WERI-Rb-1 (cell line): Measurements from ENCODE around the gene UNC5A.

ENCODE experiments used
- DNase-seq: peaks from one replicate; pipeline ENCODE4 v3.0.0-alpha.2; 2020
- H3K27ac ChIP-seq: fragments of 250-450 bp; sonication (Bioruptor Pico); 2 replicates; pipeline ENCODE4 v1.5.1; 2020; ENCODE audit warnings: mild to moderate bottlenecking, moderate library complexity
- H3K27me3 ChIP-seq: fragments of 250-450 bp; sonication (Bioruptor Pico); 2 replicates; pipeline ENCODE4 v1.5.1; 2021; ENCODE audit warnings: mild to moderate bottlenecking, low read depth, moderate library complexity; ENCODE audit not compliant: insufficient read depth, severe bottlenecking
- H3K36me3 ChIP-seq: fragments of 250-450 bp; sonication (Bioruptor Pico); 2 replicates; pipeline ENCODE4 v1.5.1; 2020; ENCODE audit warnings: mild to moderate bottlenecking, moderate library complexity
- H3K4me3 ChIP-seq: 2 replicates; pipeline ENCODE4 v1.5.1; 2011; ENCODE audit warnings: low read depth, mild to moderate bottlenecking, control low read depth, low read length
- H3K9me3 ChIP-seq: fragments of 250-450 bp; sonication (Bioruptor Pico); 2 replicates; pipeline ENCODE4 v1.5.1; 2021; ENCODE audit warnings: mild to moderate bottlenecking, moderate library complexity; ENCODE audit not compliant: severe bottlenecking
- TF ChIP-seq, protein P1 (sequence below): IDR thresholded peaks from 2 replicates; pipeline ENCODE4 v1.5.1; 2011; ENCODE audit warnings: low read depth, mild to moderate bottlenecking, control low read depth, inconsistent platforms, low read length

UNC5A gene

DNA sequence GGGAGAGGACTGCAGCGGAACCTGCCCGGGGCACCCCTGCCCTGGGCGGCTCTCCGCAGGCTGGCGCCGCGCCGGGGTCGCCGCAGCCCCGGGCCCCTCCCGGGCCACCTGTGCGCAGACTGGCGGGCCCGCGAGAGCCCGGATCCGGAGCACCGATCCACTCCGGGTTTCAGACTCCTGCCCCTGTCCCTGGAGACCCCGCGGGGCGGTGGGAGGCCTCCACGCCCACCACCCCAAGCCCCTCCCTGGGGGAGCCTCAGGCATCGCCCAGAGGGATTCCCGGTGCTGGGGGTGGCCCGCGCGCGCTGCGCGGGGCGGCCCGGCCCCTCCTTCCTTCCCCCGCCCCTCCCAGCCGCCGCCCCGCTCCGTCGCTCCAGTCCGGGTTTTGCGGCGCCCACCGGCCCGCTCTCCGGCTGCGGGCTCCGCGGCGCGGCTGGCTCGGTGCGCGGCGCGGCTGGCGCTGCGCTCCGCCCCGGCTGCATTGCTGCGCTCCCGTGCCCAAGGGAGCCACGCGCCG, at the start of gene UNC5A:
Gene UNC5A, plus strand, starts transcription at position 479 of the 517 bp plus-strand sequence. CDS start 192 bp downstream, outside the sequence.
- no peaks in the 10 kb centered on the region for H3K36me3 ChIP-seq
- no peaks in the 10 kb centered on the region for H3K27me3 ChIP-seq
- peak within 1 kb of the TSS; percentile 93 for H3K27ac ChIP-seq
- DNase-seq: peak; percentile 86
- TF ChIP-seq, protein P1, sequence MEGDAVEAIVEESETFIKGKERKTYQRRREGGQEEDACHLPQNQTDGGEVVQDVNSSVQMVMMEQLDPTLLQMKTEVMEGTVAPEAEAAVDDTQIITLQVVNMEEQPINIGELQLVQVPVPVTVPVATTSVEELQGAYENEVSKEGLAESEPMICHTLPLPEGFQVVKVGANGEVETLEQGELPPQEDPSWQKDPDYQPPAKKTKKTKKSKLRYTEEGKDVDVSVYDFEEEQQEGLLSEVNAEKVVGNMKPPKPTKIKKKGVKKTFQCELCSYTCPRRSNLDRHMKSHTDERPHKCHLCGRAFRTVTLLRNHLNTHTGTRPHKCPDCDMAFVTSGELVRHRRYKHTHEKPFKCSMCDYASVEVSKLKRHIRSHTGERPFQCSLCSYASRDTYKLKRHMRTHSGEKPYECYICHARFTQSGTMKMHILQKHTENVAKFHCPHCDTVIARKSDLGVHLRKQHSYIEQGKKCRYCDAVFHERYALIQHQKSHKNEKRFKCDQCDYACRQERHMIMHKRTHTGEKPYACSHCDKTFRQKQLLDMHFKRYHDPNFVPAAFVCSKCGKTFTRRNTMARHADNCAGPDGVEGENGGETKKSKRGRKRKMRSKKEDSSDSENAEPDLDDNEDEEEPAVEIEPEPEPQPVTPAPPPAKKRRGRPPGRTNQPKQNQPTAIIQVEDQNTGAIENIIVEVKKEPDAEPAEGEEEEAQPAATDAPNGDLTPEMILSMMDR: no peak
- no peaks in the 10 kb centered on the region for H3K9me3 ChIP-seq
- peak within 1 kb of the TSS; percentile 69 for H3K4me3 ChIP-seq

DNA sequence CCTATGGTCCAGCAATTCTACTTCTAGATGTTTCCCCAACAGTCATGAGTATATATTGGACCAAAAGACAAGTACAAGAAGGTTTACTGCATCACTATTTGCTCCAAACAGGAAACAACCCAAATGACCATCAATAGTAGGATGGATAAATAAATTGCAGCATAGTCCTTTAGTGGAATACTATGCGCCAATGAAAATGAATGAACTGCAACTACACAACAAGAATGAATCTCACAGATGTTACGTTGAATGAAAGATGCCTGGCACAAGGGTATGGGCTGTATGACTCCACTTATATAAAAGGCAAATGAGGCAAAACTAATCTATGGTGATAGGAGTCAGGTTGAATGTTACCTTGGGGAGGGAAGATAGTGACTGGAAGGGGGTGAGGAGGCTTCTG, 48.6 kb upstream of the UNC5A start:
- DNase-seq: no peak
- H3K36me3 ChIP-seq: no peaks in the 10 kb centered on the region
- no peaks in the 10 kb centered on the region for H3K9me3 ChIP-seq
- no peak overlapping the region for H3K27ac ChIP-seq
- no peak overlapping the region for H3K4me3 ChIP-seq
- TF ChIP-seq, protein P1: no peak
- H3K27me3 ChIP-seq: no peaks in the 10 kb centered on the region

DNA sequence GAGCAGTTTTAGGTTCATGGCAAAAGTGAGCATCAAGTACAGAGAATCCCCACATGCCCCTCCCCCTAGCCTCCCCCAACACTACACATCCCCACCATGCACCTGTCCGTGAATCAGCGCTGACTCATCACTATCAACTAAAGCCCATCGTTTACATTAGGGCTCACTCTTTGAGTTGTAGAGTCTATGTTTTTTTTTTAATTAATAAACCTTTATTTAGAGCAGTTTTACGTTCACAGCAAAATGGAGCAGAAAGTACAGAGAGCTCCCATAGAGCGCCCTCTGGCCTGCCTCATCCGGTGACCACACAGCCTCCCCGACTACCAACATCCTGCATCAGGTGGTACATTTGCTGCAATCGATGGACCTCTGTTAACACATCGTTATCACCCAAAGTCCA, 47.9 kb upstream of the UNC5A start:
- no peak overlapping the region for H3K27ac ChIP-seq
- H3K27me3 ChIP-seq: no peaks in the 10 kb centered on the region

DNA sequence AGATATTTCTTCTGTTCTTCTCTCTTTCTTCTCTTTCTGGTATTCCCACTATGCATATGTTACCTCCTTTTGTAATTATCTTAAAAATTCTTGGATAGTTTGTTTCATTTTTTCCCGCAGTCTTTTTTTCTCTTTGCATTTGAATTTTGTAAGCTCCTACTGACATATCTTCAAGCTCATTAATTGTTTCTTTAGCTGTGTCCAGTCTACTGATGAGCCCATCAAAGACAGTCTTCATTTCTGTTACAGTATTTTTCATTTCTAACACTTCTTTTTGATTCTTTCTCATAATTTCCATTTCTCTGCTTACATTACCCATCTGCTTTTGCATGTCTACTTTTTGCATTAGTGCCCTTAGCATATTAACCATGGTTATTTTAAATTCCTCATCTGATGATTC, 44.7 kb upstream of the UNC5A start:
- no peaks in the 10 kb centered on the region for H3K36me3 ChIP-seq
- H3K27me3 ChIP-seq: no peaks in the 10 kb centered on the region
- no peak overlapping the region for H3K4me3 ChIP-seq
- no peak for DNase-seq
- H3K9me3 ChIP-seq: no peaks in the 10 kb centered on the region
- no peak overlapping the region for H3K27ac ChIP-seq
- TF ChIP-seq, protein P1: no peak

More for the DNA sequence above, 47.9 kb upstream of the UNC5A start:
- Histone ChIP-seq H3K4me3 (no peak overlapping the region), H3K36me3 (no peaks in the 10 kb centered on the region), H3K9me3 (no peaks in the 10 kb centered on the region)
- TF ChIP-seq, protein P1: no peak
- no peak for DNase-seq

DNA sequence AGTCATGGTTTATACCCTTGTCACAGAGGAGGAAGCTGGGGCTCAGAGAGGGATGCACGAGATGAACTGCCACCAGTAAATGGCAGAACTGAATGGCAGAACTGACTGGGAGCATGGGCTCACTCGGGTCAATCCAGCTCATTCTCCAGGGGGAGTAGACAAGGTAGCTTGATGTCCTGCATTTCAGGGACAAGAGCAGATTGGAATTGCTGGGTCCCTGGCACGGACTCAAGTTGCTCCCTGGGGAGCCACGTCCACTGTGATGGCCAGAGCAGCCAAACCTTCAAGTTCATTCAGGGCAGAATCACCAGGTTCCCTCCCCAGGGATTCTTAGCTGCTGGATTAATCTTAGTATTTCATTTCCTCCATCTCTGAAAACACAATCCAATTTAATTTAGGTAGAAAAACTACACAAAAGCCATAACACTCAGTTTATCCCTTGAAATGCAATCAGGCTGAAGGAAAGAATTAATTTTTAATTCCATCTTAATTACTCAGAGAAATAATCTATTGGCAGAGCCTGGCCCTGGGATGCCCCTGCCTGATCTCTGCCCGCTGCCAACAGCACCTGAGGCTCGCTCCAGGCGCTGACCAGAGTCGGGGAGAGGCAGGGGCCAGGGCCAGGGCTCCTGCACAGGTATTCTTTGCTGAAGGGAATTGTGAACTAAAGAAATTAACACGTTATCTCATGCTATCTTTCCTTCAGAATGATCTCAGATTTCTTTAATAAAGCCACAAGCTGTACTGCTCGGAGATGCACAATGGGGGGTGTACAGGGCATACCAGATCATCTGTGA, 42.0 kb upstream of the UNC5A start:
- Histone ChIP-seq H3K27ac (no peak overlapping the region), H3K9me3 (no peaks in the 10 kb centered on the region), H3K27me3 (no peaks in the 10 kb centered on the region), H3K36me3 (no peaks in the 10 kb centered on the region), H3K4me3 (no peak overlapping the region)
- TF ChIP-seq, protein P1: no peak
- DNase-seq: no peak
